Activated T-cell treated with anti-CD3 and anti-CD28 coated beads, Interleukin-2, amount 50 U/mL, for 48 hours (primary cell): ENCODE results near the gene ARID1B.

Source experiments
- DNase-seq, 2 experiments: peaks; one replicate each; pipeline ENCODE4 v3.0.0-alpha.2; 2020

ARID1B gene

GRCh38 chr6:156854466-156855161 lies 77.4 kb downstream of the ARID1B start:
- DNase-seq: no peak

GRCh38 chr6:156857573-156857972 lies 80.4 kb downstream of the ARID1B start:
- peak in 1 of 2 experiments; percentile 40 for DNase-seq

GRCh38 chr6:156859686-156860085 lies 82.5 kb downstream of the ARID1B start:
- DNase-seq: no peak

- DNase-seq: peak; percentile 61 to 70
Observed at GRCh38 chr6:156862711-156863110, 85.5 kb downstream of the ARID1B start.

GRCh38 chr6:156863504-156863903 lies 86.3 kb downstream of the ARID1B start:
- no peak for DNase-seq

- no peak for DNase-seq
Observed at GRCh38 chr6:156864557-156864956, 87.4 kb downstream of the ARID1B start.

- no peak for DNase-seq
Observed at GRCh38 chr6:156865019-156865629, 87.9 kb downstream of the ARID1B start.

- peak in 1 of 2 experiments; percentile 48 for DNase-seq
Observed at GRCh38 chr6:156866220-156867015, 89.2 kb downstream of the ARID1B start.

GRCh38 chr6:156867121-156867520 lies 89.9 kb downstream of the ARID1B start:
- DNase-seq: no peak

GRCh38 chr6:156868385-156868784 lies 91.2 kb downstream of the ARID1B start:
- no peak for DNase-seq

GRCh38 chr6:156869980-156870398 lies 92.8 kb downstream of the ARID1B start:
- DNase-seq: no peak

- DNase-seq: no peak
Observed at GRCh38 chr6:156870924-156871539, 93.9 kb downstream of the ARID1B start.

- no peak for DNase-seq
Observed at GRCh38 chr6:156872903-156873302, 95.7 kb downstream of the ARID1B start.

GRCh38 chr6:156873654-156874380 lies 96.6 kb downstream of the ARID1B start:
- DNase-seq: no peak

GRCh38 chr6:156875062-156875461 lies 97.9 kb downstream of the ARID1B start:
- no peak for DNase-seq

- DNase-seq: no peak
Observed at GRCh38 chr6:156876302-156876701, 99.1 kb downstream of the ARID1B start.

GRCh38 chr6:156877126-156877863 lies 100.1 kb downstream of the ARID1B start:
- no peak for DNase-seq

- DNase-seq: no peak
Observed at GRCh38 chr6:156878681-156879080, 101.5 kb downstream of the ARID1B start.

- no peak for DNase-seq
Observed at GRCh38 chr6:156879186-156879585, 102.0 kb downstream of the ARID1B start.

GRCh38 chr6:156879591-156879990 lies 102.4 kb downstream of the ARID1B start:
- no peak for DNase-seq

- DNase-seq: no peak
Observed at GRCh38 chr6:156880913-156881312, 103.7 kb downstream of the ARID1B start.
